ENCODE results near the gene ADAM12.

ADAM12 gene

DNA sequence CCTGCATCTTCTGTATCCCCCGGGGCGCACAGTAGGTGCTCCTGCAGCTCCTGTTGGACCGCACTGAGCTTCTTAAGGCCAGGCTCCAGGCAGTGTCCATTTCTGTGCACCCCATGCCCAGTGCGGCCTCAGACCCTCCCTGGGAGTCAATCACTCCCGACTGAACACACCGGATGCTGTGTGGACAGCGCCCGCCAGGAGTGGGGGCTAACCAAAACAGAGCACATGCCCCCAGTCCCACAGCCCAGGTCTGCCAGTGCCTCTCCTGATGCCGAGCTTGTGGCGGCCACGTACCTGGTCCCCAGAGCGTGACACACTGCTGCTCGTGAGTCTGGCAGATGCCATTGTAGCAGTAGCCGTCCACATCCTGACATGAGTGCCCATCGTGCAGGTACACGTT, 323.8 kb downstream of the ADAM12 start:
- Histone ChIP-seq H3K36me3 (ENCODE audit: control insufficient read depth, insufficient read depth, low read length) (no peaks in the 10 kb centered on the region), H3K4me1 (ENCODE audit: control insufficient read depth, insufficient read depth, low read length) (no peaks in the 10 kb centered on the region), H3K9ac (ENCODE audit: low read length) (no peak overlapping the region), H3K27me3 (ENCODE audit: control insufficient read depth, insufficient read depth, low read length) (no peaks in the 10 kb centered on the region), H3K27ac (ENCODE audit: low read depth, low read length) (no peak overlapping the region), H3K4me3 (ENCODE audit: low read length) (no peak overlapping the region)

DNA sequence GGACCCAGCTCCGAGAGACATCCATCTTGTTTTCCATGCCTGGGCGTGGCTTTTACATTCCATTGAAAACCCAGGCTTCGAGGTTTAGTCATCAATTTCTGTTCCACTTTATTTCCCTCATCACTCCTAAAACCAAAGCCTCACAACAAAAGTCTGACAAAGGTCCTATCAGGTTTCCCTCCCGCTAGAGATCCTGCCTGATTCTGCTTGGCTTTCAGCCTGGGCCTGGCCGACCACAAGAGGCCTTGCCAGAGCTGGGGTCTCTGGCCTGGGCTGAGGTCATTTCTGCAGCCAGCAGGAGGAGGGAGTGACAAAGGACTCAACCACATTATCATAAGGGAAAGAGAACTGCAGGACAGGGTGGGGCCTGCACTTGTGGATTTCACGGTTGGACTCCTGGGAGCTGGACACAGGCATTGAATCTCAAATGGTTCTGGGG, 324.9 kb downstream of the ADAM12 start:
- Histone ChIP-seq H3K4me1 (ENCODE audit: control insufficient read depth, insufficient read depth, low read length) (no peaks in the 10 kb centered on the region), H3K9ac (ENCODE audit: low read length) (no peak overlapping the region), H3K27ac (ENCODE audit: low read depth, low read length) (no peak overlapping the region), H3K27me3 (ENCODE audit: control insufficient read depth, insufficient read depth, low read length) (no peaks in the 10 kb centered on the region), H3K36me3 (ENCODE audit: control insufficient read depth, insufficient read depth, low read length) (no peaks in the 10 kb centered on the region), H3K4me3 (ENCODE audit: low read length) (no peak overlapping the region)

DNA sequence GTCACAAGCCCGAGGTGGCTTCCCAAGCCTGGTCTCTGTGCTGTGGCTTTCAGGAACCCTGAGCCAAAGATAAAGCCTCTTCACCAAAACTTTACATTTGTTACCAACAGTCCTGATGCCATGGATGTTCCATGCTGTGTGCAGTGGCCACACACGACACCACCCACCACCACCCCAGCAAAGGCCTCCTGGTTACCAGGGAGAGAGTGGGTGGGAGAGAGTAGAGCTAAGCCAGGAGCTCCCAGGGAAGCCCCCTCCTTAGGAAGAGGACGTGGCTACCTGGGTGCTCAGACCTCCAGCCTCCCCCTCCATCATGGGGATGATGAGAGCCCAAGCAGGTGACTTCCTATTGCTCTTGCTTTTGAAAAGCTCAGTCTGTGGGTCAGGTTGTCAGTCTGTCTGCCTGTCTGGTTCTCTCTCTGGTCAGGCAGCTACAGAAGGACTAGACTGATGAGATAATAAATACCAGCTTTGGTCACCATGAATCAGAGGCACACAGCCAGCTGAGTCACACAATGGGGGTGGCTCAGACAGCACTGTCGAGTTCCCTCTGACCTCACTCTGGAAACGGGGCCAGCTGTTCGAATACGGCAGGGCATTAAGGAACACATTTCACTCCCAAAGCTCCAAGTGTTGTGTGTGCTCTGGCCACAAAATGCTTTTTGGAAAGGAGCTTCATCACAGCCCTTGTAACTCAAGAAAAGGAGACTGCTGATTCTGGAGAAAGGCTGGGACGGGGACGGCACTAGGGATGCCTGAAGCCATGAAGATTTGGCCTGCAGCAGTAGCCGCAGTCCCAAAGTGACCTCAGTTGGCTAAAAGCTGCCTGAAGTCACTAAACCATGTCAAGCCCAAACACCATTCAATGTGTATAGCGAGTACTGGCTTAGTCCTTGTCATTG, 325.9 kb downstream of the ADAM12 start:
- no peaks in the 10 kb centered on the region for H3K27me3 ChIP-seq (ENCODE audit: control insufficient read depth, insufficient read depth, low read length)
- no peak overlapping the region for H3K27ac ChIP-seq (ENCODE audit: low read depth, low read length)
- no peak overlapping the region for H3K4me3 ChIP-seq (ENCODE audit: low read length)
- no peaks in the 10 kb centered on the region for H3K4me1 ChIP-seq (ENCODE audit: control insufficient read depth, insufficient read depth, low read length)
- no peak overlapping the region for H3K9ac ChIP-seq (ENCODE audit: low read length)
- no peaks in the 10 kb centered on the region for H3K36me3 ChIP-seq (ENCODE audit: control insufficient read depth, insufficient read depth, low read length)

DNA sequence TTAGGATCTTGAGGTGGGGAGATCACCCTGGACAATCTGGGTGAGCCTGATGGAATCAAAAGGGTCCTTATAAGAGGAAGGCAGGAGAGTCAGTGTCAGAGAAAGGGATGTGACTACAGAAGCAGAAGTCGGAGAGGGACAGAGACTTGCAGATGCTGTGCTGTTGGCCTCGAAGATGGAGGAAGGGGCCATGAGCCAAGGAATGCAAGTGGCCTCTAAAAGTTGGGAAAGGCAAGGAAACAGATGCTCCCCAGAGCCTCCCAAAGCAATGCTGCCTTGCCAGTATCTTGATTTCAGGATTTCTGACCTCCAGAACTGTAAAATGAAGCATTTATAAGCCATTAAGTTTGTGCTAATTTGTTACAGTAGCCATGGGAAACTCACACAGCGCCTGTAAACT, 326.8 kb downstream of the ADAM12 start:
- no peaks in the 10 kb centered on the region for H3K4me1 ChIP-seq (ENCODE audit: control insufficient read depth, insufficient read depth, low read length)
- no peaks in the 10 kb centered on the region for H3K36me3 ChIP-seq (ENCODE audit: control insufficient read depth, insufficient read depth, low read length)
- no peak overlapping the region for H3K27ac ChIP-seq (ENCODE audit: low read depth, low read length)

DNA sequence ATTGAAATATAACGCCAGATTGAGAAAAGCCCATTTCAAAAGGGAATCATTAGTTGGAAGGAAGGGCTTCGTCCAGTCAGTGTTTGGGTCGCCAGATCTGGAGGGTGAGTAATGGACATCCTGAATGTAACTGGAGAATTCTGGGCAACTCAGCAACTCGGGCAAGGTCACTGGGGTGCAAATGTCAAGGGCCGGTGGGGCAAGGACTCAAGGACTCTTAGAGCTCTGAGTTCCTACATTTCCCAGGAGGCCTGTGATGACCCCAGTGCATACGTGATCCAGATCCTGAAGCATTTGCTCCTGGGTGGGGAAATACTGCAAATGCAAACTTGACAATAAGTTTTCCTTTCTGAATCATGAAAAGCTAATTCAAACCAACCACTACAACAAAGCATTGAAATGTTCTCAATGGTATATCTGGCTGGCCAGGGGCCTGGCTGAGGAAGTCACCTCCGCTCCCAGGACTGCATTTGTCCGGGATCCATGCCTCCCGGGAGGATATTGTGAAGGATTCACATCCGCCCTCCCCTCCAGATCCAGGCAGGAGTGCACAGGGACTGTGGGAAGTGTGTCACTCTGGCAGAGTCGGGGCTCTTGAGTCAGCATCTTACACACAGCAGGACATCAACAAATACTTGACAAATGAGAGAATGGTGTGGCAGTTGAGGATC, 327.9 kb downstream of the ADAM12 start:
- Histone ChIP-seq H3K4me3 (ENCODE audit: low read length) (no peak overlapping the region), H3K4me1 (ENCODE audit: control insufficient read depth, insufficient read depth, low read length) (no peaks in the 10 kb centered on the region), H3K27ac (ENCODE audit: low read depth, low read length) (no peak overlapping the region), H3K36me3 (ENCODE audit: control insufficient read depth, insufficient read depth, low read length) (no peaks in the 10 kb centered on the region), H3K27me3 (ENCODE audit: control insufficient read depth, insufficient read depth, low read length) (no peaks in the 10 kb centered on the region), H3K9ac (ENCODE audit: low read length) (no peak overlapping the region)

More for the DNA sequence above, 326.8 kb downstream of the ADAM12 start:
- H3K9ac ChIP-seq (ENCODE audit: low read length) = no peak overlapping the region
- no peaks in the 10 kb centered on the region for H3K27me3 ChIP-seq (ENCODE audit: control insufficient read depth, insufficient read depth, low read length)
- no peak overlapping the region for H3K4me3 ChIP-seq (ENCODE audit: low read length)

DNA sequence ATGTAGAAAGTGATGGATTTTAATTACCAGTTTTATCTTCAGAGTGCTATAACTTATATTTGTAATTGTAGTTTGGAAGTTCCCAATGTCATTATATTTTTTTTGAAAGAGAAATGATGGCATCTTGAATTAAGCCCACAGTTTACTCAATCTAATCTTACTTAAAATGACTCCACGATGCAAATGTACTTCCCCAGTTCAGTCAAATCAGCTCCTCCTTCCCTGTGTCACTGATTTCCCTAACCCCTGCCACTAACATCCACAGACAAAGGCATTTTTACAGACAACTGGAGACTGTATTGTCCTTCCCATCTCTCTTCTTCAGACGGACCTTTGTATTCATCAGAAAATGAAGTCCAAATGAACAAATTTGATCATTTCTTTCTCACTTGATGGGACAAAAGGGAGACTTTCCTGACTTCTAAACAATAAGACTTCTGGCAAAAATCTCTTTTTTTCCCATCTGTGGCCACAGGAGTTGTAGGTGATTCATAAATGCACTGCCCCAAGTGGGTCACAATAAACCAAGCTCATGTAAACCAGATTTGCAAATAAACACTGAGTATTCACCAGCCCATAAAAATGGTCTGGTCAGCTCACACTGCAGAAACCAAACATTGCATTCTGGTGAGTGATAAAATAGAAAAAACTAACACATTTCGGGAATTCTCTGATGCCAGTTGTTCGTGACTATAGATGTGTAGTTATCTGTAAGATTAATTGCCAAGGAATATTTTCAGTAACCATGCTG, 329.0 kb downstream of the ADAM12 start:
- Histone ChIP-seq H3K9ac (ENCODE audit: low read length) (no peak overlapping the region), H3K27ac (ENCODE audit: low read depth, low read length) (no peak overlapping the region), H3K4me1 (ENCODE audit: control insufficient read depth, insufficient read depth, low read length) (no peaks in the 10 kb centered on the region), H3K27me3 (ENCODE audit: control insufficient read depth, insufficient read depth, low read length) (no peaks in the 10 kb centered on the region), H3K4me3 (ENCODE audit: low read length) (no peak overlapping the region), H3K36me3 (ENCODE audit: control insufficient read depth, insufficient read depth, low read length) (no peaks in the 10 kb centered on the region)

DNA sequence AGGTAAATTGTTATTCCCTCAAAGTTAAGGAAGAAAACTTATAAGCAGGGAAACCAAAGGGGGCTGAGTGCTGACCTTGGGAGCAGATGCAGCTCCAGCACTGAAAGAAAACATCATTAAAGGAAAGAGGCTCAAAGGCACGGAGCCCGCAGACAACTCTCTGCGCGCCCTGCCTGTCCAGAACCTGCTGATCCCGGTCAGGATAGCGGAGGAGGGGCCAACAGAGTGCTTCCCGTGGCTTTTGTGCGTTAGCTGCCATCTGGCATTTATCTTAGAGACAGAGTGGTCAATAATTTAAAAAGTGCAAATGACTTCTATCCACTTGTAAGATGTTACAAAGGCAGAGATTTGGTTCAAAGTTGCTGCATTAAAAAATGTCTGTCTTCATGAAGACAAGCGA, 329.8 kb downstream of the ADAM12 start:
- Histone ChIP-seq H3K36me3 (ENCODE audit: control insufficient read depth, insufficient read depth, low read length) (no peaks in the 10 kb centered on the region), H3K27me3 (ENCODE audit: control insufficient read depth, insufficient read depth, low read length) (no peaks in the 10 kb centered on the region), H3K9ac (ENCODE audit: low read length) (no peak overlapping the region), H3K4me1 (ENCODE audit: control insufficient read depth, insufficient read depth, low read length) (no peaks in the 10 kb centered on the region), H3K27ac (ENCODE audit: low read depth, low read length) (no peak overlapping the region), H3K4me3 (ENCODE audit: low read length) (no peak overlapping the region)

DNA sequence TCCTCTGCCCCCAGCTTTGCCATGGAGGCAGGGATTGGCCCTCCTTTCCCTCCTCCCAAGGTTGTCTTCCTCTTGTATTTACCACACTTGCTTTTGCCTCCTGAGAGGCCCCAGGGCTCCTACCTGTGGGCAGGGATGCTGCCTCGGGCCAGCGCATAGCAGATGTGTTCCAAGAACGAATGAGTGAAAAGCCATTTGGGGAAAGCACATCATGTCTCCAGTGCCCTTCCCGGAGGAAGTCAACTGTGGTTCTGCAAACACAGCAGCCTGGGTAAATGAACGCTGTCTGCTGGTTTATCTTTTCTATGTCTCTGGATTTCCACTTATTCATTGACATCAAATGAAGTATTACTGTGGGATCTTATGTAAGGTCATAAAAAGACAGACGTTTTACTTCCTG, 330.2 kb downstream of the ADAM12 start:
- Histone ChIP-seq H3K27me3 (ENCODE audit: control insufficient read depth, insufficient read depth, low read length) (no peaks in the 10 kb centered on the region), H3K36me3 (ENCODE audit: control insufficient read depth, insufficient read depth, low read length) (no peaks in the 10 kb centered on the region), H3K27ac (ENCODE audit: low read depth, low read length) (no peak overlapping the region), H3K4me1 (ENCODE audit: control insufficient read depth, insufficient read depth, low read length) (no peaks in the 10 kb centered on the region), H3K4me3 (ENCODE audit: low read length) (no peak overlapping the region), H3K9ac (ENCODE audit: low read length) (no peak overlapping the region)

DNA sequence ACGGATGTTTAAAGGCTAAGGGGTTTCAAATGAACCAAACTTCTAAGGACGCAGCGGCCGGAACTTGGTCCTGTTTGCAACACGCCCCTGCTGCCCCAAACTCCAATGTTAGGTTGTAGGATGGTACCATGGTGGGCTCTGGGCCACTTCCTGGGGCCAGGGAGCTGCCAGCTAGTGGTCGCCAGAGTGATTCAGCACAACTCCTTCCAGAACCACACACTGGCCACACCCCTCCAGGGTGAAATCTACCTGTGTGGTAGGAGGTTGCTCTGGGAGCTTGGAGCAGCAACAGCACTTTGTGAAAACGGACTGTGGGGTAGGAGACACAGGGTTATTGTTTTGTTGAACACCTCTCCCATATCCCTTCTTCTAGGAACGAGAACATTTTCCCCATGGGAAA, 330.8 kb downstream of the ADAM12 start:
- Histone ChIP-seq H3K27ac (ENCODE audit: low read depth, low read length) (no peak overlapping the region), H3K36me3 (ENCODE audit: control insufficient read depth, insufficient read depth, low read length) (no peaks in the 10 kb centered on the region), H3K4me3 (ENCODE audit: low read length) (no peak overlapping the region), H3K27me3 (ENCODE audit: control insufficient read depth, insufficient read depth, low read length) (no peaks in the 10 kb centered on the region), H3K9ac (ENCODE audit: low read length) (no peak overlapping the region), H3K4me1 (ENCODE audit: control insufficient read depth, insufficient read depth, low read length) (no peaks in the 10 kb centered on the region)

DNA sequence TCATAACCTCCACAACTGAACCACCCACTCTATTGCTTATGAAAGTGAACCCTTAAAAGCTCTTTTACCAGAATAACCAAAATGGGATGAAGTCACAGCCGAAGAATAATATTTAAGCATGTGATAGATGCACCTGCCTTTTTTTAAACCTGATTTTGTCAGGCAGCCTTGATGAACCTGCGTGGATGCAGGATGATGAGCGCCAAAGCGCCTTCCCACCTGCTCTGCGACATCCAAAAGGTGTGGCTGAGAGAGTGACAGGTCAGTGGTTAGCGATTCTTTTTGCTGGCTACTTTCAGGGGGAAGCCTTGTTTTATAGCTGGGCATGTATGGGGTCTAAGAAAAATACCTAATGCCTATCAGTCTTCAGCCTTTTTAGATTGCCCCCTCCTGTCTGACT, 334.1 kb downstream of the ADAM12 start:
- no peaks in the 10 kb centered on the region for H3K27me3 ChIP-seq (ENCODE audit: control insufficient read depth, insufficient read depth, low read length)
- no peak overlapping the region for H3K27ac ChIP-seq (ENCODE audit: low read depth, low read length)
- H3K36me3 ChIP-seq (ENCODE audit: control insufficient read depth, insufficient read depth, low read length) = no peaks in the 10 kb centered on the region
- no peak overlapping the region for H3K9ac ChIP-seq (ENCODE audit: low read length)
- H3K4me3 ChIP-seq (ENCODE audit: low read length) = no peak overlapping the region
- H3K4me1 ChIP-seq (ENCODE audit: control insufficient read depth, insufficient read depth, low read length) = no peaks in the 10 kb centered on the region

DNA sequence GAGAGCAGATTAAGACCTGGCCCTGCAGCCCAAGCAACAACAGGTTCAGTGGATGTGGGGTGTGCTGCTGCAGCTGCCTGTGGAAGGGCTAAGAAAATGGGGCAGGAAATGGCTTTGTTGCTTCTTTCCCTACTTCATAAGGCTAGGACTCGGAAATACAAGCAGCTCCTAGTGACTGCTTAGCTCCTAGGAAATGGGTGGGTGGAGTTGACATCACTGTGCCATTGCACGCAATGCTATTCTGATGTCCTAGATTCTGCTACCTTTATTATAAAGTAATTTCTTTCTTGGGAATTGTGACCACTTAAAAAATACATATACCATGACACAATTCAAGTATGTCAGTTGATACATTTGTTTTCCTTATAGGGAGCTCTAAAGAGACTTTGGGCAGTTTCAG, 336.1 kb downstream of the ADAM12 start:
- no peak overlapping the region for H3K27ac ChIP-seq (ENCODE audit: low read depth, low read length)
- no peaks in the 10 kb centered on the region for H3K36me3 ChIP-seq (ENCODE audit: control insufficient read depth, insufficient read depth, low read length)
- H3K4me3 ChIP-seq (ENCODE audit: low read length) = no peak overlapping the region
- H3K27me3 ChIP-seq (ENCODE audit: control insufficient read depth, insufficient read depth, low read length) = no peaks in the 10 kb centered on the region
- no peaks in the 10 kb centered on the region for H3K4me1 ChIP-seq (ENCODE audit: control insufficient read depth, insufficient read depth, low read length)
- H3K9ac ChIP-seq (ENCODE audit: low read length) = no peak overlapping the region

Measured in rectal smooth muscle tissue (tissue), 1 donor.